Left lung (tissue), 10 donors: ENCODE results near the gene IKZF1. TPM values are rescaled to one million over a fixed set of nuclear protein-coding genes. Genes with fewer than 3 reads are reported as not detected.

Experiments used
- ATAC-seq: fragments of 200-7000 bp; cut with Tn5 transposase; one replicate; pipeline ENCODE4 v1.9.1; 2020; ENCODE audit warnings: moderate library complexity
- DNase-seq, 4 donors: peaks; one replicate each; pipeline ENCODE4 v3.0.0-alpha.2; 2013 to 2020
- H3K27ac ChIP-seq, 2 donors: fragments of 200-600 bp; sonication (generic) in 1 of 2; one replicate each; pipeline versions ENCODE4 v1.5.0 to v1.8.0; 2020 to 2021
- H3K27me3 ChIP-seq, 2 donors: fragments of 200-600 bp; sonication (generic) in 1 of 2; one replicate each; pipeline versions ENCODE4 v1.5.0 to v1.8.0; 2020 to 2021
- H3K36me3 ChIP-seq, 2 donors: fragments of 200-600 bp; sonication (generic) in 1 of 2; one replicate each; pipeline versions ENCODE4 v1.5.0 to v1.8.0; 2020 to 2021
- H3K4me1 ChIP-seq, 2 donors: fragments of 200-600 bp; one replicate each; pipeline ENCODE4 v1.8.0; 2021
- H3K4me3 ChIP-seq, 2 donors: fragments of 200-600 bp; sonication (generic) in 1 of 2; one replicate each; pipeline versions ENCODE4 v1.5.0 to v1.8.0; 2020 to 2021; ENCODE audit warnings: mild to moderate bottlenecking in 1 of 2
- H3K9me3 ChIP-seq, 2 donors: fragments of 200-600 bp; sonication (generic) in 1 of 2; one replicate each; pipeline versions ENCODE4 v1.5.0 to v1.8.0; 2020 to 2021
- CTCF ChIP-seq, 2 donors: fragments of 200-600 bp; sonication (generic) in 1 of 2; IDR thresholded peaks; one replicate each; pipeline versions ENCODE4 v1.5.0 to v1.8.0; 2021; ENCODE audit warnings: antibody characterized with exemption in 2 of 2
- intact Hi-C, 2 donors: fragments of 100-400 bp; cut with DNase I; formaldehyde crosslinking; loops; one replicate each; pipeline versions ENCODE4 v1.11.2 to v1.14.2; 2022
- polyA plus RNA-seq, 6 donors: library from polyadenylated mRNA; unstranded; fragments of 120-200 nt; gene quantifications; one replicate each; pipeline ENCODE4 v1.2.1, GENCODE V29; 2013; ENCODE audit not compliant: insufficient read length in 6 of 6
- total RNA-seq, 2 donors: library from RNA; stranded (reverse); fragmentation: NEBNext Ultra II Directional; extraction: Animal tissue kit (Norgen Biotek cat#: 25700); gene quantifications; one replicate each; pipeline ENCODE4 v1.2.1, GENCODE V29; 2021
- donor health status: DM: no; HTN: yes; CAD: no.
- donor health status: DM: no; HTN: no; CAD: no.

Gene IKZF1
- total and polyA plus RNA-seq, 8 donors, result 1.9 to 50.2 (median 2.3) TPM

DNA sequence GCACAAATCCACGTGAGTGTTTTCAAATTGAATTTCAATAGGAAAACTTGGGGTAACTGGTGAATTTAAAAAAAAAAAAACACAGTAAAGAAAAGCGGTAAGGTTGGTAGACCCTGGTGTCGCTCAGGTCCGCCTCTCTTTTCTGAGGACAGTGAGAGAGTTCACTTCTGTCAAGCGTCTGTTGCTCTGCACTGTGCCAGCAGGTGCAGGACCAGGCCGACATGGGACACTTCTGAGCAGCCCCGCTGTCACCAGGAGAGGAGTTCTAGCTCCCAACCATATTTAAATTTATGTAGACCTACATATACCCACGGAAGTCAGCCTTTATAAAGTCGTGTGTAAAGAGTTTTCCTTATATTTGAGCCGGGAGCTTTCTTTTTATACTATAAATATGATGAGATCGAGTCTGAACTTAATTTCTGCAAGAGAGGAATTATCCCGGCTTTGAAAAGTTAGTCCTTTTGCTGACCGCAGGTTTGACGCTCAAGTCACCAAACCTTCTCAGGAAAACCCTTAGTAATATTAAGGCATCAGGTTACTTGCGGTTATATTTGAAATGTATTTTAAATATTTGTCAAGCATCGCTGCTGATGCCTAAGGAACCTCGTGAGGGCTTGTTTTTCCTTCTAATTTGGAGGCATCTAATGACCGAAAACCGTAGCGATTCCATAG lies 531 bp downstream of the IKZF1 start:
- no peaks in the 10 kb centered on the region for H3K36me3 ChIP-seq
- peak overlapping the region; percentile 77 to 94 for H3K27ac ChIP-seq
- TF ChIP-seq CTCF (IDR thresholded peaks at IDR 0.05), result no peak

GRCh38 chr7:50305583-50306493 lies 1.3 kb downstream of the IKZF1 start:
- Histone ChIP-seq H3K4me1 (peaks cover 0 to 34% of the 10 kb centered on the region in 2 donors), H3K27me3 (peaks cover 46 to 54% of the 10 kb centered on the region in 2 donors), H3K36me3 (no peaks in the 10 kb centered on the region), H3K27ac (peak overlapping the region; percentile 77 to 94), H3K4me3 (peak overlapping the region; percentile 22 to 50), H3K9me3 (no peaks in the 10 kb centered on the region)
- ATAC-seq, result no peak
- intact Hi-C loops, result no loop called here
- no peak for DNase-seq
- TF ChIP-seq CTCF (IDR thresholded peaks at IDR 0.05), result no peak

More for the DNA sequence above, 531 bp downstream of the IKZF1 start:
- H3K4me3 ChIP-seq, result peak overlapping the region; percentile 27 to 50
- peak; percentile 58 for ATAC-seq
- DNase-seq, result peak in 1 of 4 donors; percentile 72
- peaks cover 0 to 31% of the 10 kb centered on the region in 2 donors for H3K4me1 ChIP-seq
- H3K27me3 ChIP-seq, result peaks cover 46 to 54% of the 10 kb centered on the region in 2 donors
- no peaks in the 10 kb centered on the region for H3K9me3 ChIP-seq
- intact Hi-C loops, result no loop called here

GRCh38 chr7:50306494-50307367 lies 2.2 kb downstream of the IKZF1 start:
- Histone ChIP-seq H3K27me3 (peaks cover 46 to 49% of the 10 kb centered on the region in 2 donors), H3K4me3 (peak overlapping the region in 1 of 2 donors; percentile 50), H3K4me1 (peaks cover 0 to 43% of the 10 kb centered on the region in 2 donors), H3K27ac (peak overlapping the region; percentile 24 to 94), H3K9me3 (no peaks in the 10 kb centered on the region), H3K36me3 (no peaks in the 10 kb centered on the region)
- ATAC-seq (no peak), DNase-seq (no peak)
- TF ChIP-seq CTCF (IDR thresholded peaks at IDR 0.05), result no peak
- intact Hi-C loops, result no loop called here

DNA sequence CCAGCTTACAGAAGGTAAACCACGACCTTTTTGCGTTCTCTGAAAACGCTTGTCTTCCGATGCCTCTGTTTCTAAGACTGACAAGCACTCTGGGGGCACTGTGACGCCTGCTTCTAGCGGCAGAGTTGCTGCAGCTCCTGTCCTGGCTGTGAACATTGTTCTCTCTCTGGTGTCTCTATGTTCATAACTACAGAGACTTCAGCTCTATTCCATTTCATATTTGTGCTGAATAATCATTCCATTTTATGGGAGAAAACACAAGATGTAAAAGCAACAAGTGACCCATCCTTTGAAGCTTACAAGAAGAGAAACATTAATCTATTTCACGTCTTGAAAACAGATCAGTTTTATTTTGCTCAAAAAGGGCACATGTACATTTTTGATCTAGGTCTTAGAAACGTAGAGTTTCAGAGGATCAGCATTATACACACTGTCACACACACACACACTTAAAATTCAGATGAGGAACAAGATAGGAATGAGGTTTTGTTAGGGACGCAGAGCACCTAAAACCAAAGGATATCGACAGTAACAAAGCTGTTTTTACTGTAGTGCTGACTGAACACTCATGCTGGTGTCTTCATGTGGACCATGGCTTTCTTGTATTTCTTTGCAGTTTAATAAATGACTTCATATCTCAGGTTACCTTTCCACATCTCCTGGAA lies 3.0 kb downstream of the IKZF1 start:
- DNase-seq (no peak), ATAC-seq (no peak)
- Histone ChIP-seq H3K9me3 (no peaks in the 10 kb centered on the region), H3K36me3 (no peaks in the 10 kb centered on the region), H3K4me3 (peak overlapping the region in 1 of 2 donors; percentile 50), H3K27ac (peak overlapping the region in 1 of 2 donors; percentile 94), H3K4me1 (peaks cover 0 to 51% of the 10 kb centered on the region in 2 donors), H3K27me3 (peaks cover 41 to 43% of the 10 kb centered on the region in 2 donors)
- TF ChIP-seq CTCF (IDR thresholded peaks at IDR 0.05), result no peak
- intact Hi-C loops, result no loop called here
